T follicular helper cell (primary cell): Measurements from ENCODE around the gene CD36.

Source experiments
- DNase-seq: peaks from one replicate; pipeline ENCODE4 v3.0.0-alpha.2; 2020; ENCODE audit warnings: low read depth

The CD36 gene

DNA sequence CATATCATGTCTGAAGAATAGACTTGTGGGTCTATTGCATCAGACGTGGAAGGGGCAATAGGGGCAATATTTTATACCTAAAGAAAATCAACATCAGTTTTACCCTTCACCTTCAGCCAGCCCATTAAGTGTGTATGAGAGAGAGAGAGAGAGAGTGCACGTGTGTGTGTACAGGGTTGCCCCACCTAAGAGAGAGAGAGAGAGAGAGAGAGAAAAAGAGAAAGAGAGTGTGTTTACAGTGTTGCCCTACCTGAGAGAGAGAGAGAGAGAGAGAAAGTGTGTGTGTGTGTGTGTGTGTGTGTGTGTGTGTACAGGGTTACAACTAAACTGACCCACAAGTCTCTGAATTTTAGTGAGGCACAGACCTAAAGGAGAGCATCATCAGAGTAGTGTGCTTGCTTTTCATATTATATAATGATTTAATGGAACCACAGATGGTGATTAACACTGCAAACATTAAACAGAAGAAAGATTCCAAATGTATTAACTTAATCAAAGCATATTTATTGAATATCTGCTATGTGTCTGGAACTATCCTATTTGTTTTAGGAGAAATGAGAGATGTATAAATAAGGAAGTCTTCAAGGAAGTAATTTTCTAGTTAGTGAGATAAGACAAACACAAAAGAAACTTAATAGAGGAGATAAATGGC is 66.8 kb downstream of the CD36 start:
- DNase-seq = no peak

DNA sequence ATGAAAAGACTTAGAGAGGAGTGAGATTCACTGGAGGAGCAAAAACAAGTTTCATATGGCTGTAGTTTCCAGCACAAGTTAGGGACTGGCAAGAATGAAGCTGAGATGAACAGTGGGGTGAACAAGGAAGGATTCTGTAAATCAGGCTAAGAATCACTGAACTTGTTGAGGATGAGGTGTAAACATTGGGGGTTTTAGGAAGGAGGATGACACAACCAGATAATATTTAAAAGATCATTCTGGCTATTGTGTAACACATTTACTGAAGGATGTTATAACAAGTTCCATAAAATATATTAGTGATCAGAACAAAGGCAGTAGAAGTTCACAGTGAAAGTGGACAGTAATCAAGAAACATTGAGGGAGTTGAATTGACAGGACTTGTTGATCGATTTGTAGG is 68.9 kb downstream of the CD36 start:
- DNase-seq = no peak

DNA sequence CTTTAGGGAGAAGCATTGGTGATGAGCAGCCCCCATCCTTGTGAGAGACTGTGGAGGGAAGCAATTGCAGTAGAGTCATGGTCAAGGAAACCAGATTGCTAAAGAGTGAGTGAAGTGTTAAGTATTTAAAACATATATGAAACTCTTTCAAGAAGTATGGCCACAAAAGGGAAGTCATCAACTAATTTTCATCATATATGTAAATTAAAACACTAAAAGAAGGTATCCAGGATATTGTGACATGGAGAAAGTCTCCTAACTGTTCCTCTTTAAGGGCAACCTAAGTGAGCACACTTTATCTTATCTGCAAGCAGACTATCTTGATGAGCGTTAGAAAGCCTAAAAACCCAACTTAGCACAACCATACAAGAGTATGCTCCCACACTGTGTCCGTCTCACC is 69.7 kb downstream of the CD36 start:
- DNase-seq = no peak

DNA sequence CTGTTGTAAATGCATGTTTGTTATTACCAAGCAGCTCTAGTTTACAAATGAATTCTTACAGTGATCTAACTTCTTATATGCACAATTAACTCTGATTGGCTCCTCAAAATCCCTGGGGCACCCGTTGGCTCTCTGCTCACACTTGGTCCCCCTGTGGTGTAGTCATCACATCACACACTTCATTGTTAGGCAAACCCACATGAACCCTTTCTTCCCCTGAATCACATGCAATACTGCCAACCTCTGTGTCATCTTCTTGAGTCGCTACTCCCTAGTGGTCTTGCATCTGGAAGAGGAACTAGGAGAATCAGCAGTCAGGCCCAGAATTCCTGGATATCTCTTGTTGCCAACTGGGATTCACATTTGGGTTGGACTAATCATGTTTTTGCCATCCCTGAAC is 73.1 kb downstream of the CD36 start:
- no peak for DNase-seq

DNA sequence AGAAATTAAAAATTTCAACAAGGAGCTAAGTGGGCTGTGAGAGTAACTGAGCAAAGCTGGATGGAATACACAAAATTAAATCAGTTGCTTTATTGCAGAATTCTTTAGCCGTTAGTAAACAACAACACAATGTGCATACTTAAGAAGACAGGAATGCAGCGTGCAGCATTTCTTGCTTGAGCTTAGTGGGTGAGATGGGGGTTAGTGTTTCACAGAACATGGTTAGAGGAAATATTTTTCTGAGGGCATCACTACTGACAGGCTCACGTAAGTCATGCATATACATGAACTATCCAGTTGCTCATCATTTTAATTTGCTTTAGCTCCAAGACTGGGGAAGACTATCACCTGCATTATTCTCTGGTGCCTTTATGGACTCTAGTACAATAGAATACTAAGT is 80.8 kb downstream of the CD36 start:
- no peak for DNase-seq

DNA sequence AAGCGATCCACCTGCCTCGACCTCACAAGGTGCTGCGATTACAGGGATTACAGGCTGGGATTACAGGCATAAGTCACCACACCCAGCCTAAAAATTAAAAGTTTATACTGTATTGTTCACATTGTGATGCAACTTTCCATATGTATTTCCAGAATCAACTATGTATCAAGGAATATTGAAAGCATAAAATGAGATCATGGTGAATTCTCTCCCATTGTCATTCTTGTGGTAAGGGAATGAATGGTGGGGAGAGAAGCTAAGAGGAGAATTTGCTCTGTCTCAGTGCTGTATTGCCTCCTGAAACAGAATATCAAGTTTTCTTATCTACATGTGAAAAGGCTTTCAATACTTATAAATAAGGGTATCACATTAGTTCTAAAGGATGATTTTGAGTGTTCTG is 81.7 kb downstream of the CD36 start:
- no peak for DNase-seq

DNA sequence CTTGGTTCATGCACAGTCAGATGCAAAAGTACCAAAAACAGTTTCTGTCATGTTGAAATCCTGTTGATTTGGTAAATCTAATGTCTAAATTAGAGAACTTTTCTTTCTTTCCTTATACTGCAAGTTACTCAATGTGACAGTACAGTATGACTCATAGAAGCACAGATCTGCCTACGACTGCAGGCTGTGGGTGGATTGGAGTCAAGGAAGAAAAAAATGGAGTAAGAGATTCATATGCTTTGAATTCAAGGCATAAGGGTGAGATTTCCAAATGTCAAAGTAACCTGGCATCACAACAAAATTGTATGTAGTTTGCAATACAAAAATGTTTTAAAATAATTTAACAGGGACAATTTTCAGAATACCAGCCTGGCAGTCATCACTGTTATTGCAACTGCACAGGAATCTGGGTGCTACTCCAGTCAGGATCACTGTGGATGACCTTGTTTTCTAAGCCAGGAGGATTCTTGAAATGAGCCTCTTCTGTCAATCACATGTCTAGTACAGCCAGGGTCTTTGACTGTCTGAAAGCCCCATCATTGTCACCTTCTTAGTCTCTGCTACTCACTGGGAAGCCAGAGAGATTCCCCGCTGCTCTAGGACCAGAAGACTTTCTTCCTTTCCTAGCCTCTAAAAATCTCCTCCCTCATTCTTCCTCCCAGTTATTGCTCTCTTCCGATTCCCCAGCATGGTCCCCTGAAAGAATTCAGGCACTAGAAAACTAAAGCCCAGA is 83.6 kb downstream of the CD36 start:
- no peak for DNase-seq

DNA sequence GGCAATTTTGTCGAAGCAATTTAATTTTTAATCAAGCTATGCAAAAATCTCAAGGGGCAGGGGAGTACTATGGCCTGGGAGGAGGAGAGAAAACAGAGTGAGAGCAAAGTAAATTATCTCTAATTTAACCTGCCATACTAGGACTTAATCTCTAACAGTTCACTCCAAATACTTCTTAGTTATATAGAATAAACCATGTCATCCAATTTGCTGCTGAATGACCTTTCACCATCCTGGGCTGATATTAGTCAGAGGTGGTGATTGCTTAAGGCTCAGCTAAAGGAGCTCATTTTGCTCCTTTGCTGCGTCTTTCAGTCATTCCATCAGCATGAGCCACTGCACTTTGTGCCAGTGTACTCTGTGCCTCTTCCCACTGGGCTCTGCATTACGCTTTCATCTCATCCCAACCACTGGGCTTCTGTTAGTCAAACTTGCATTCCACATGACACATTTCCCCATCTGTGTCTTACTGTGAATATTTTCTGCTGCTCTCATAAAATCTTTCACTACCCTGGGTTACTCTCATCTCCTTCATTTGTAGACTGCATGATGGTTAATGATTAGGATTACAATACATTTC is 84.3 kb downstream of the CD36 start:
- no peak for DNase-seq

DNA sequence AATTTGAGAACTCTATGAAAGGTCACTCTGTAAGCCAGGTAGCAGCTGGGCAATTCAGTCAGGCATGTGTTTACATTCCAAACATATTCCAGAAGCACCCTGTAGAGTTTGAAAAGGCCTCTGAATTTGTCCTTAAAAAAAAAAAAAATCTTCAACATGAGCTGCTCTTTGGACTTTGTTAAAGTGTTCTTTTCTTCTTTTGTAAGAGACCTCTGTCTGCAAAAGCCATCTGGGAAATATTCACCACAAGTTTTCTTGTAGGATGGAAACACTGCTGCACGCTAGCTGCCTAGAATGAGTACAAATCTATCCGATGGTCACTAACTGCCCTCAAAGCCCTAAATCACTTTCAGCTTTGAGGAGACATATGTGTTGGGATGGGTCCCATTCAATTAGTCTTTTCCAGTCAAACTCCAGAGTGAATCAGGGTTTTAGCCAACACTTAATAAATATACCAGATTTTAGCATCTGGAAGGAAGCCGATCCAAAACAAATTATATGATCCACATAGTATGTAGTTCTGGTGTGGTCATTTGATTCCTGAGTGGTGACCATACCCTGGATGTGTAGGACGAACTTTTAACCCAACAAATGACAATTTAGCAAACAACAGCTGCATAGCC is 85.9 kb downstream of the CD36 start:
- no peak for DNase-seq

DNA sequence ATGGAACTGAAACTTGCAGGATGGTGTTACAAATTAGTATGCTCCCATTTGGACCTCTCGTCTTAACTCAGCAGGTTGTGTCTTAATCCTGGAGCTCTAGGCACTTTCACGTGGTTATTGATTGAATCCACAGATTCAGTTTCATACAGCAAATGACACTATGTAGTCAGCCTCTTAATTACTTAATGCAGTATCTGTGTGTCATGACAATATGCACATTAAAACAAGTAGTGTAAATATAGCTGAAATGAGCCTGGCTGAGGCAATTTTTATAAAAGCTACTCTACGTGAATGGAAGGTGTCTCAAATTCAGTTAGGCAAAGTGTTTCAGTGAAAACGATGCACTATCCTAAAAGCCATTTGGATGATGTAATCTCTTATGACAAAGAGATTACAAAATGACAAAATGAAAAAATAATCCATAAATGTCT is 86.8 kb downstream of the CD36 start:
- DNase-seq = no peak
